HEK293 (cell line): ENCODE data around the gene PRG2.

Experiments
- CTCF ChIA-PET: fragments of 350-600 bp; formaldehyde crosslinking; extraction: SDS; loops from one replicate; lab custom pipeline; 2021; ENCODE audit warnings: antibody characterized with exemption; lab: Yijun Ruan, JAX
- POLR2A ChIA-PET: fragments of 300-600 bp; formaldehyde crosslinking; extraction: SDS; loops from one replicate; lab custom pipeline; 2020; ENCODE audit warnings: antibody characterized with exemption, inconsistent platforms; lab: Yijun Ruan, JAX
- H3K27ac ChIP-seq: fragments of 200-500 bp; sonication (Bioruptor generic); 2 replicates; pipeline ENCODE4 v1.5.1; 2014; ENCODE audit warnings: low read depth, low read length, control low read depth, inconsistent platforms; ENCODE audit errors: extremely low read depth
- H3K36me3 ChIP-seq, 2 experiments: fragments of 200-500 bp in 1 of 2; sonication (Bioruptor generic) in 1 of 2; 1 replicate in 1 of 2; 2 replicates in 1 of 2; pipeline ENCODE4 v1.5.1; 2014 to 2017; ENCODE audit warnings: inconsistent platforms in 2 of 2, low read length in 2 of 2; ENCODE audit not compliant: control insufficient read depth in 2 of 2, insufficient read depth in 1 of 2
- H3K4me1 ChIP-seq: fragments of 200-500 bp; sonication (Bioruptor generic); 2 replicates; pipeline ENCODE4 v1.5.1; 2014; ENCODE audit warnings: mild to moderate bottlenecking, low read length, inconsistent platforms; ENCODE audit not compliant: control insufficient read depth, insufficient read depth
- H3K4me3 ChIP-seq: 2 replicates; pipeline ENCODE4 v1.5.1; 2011; ENCODE audit warnings: low read depth, mild to moderate bottlenecking, control low read depth, low read length, moderate library complexity
- H3K9me3 ChIP-seq: fragments of 200-500 bp; sonication (Bioruptor generic); 2 replicates; pipeline ENCODE4 v1.5.1; 2014; ENCODE audit warnings: low read depth, low read length, inconsistent platforms; ENCODE audit not compliant: control insufficient read depth, insufficient read depth
- GLI2 ChIP-seq: fragments of 450-650 bp; formaldehyde crosslinking; IDR thresholded peaks from 2 replicates; pipeline ENCODE4; 2017; ENCODE audit warnings: missing biosample characterization, missing genetic modification characterization, low read depth, borderline replicate concordance
- KLF7 ChIP-seq: fragments of 450-650 bp; formaldehyde crosslinking; IDR thresholded peaks from 2 replicates; pipeline ENCODE4 v1.5.1; 2016; ENCODE audit warnings: missing biosample characterization, missing genetic modification characterization, borderline replicate concordance
- RBAK ChIP-seq: fragments of 450-650 bp; formaldehyde crosslinking; IDR thresholded peaks from 2 replicates; pipeline ENCODE4 v1.5.1; 2016; ENCODE audit warnings: missing biosample characterization, missing genetic modification characterization
- ZBTB7A ChIP-seq: fragments of 450-650 bp; formaldehyde crosslinking; IDR thresholded peaks from 2 replicates; pipeline ENCODE4 v1.5.1; 2016; ENCODE audit warnings: low read depth, missing biosample characterization, missing genetic modification characterization
- ZFP41 ChIP-seq: fragments of 450-650 bp; formaldehyde crosslinking; IDR thresholded peaks from 2 replicates; pipeline ENCODE4 v1.5.1; 2016; ENCODE audit warnings: missing biosample characterization, missing genetic modification characterization, borderline replicate concordance
- ZNF132 ChIP-seq: fragments of 450-650 bp; formaldehyde crosslinking; IDR thresholded peaks from 2 replicates; pipeline ENCODE4 v1.5.1; 2017; ENCODE audit warnings: missing biosample characterization, missing genetic modification characterization, borderline replicate concordance
- ZNF155 ChIP-seq: fragments of 450-650 bp; formaldehyde crosslinking; IDR thresholded peaks from 2 replicates; pipeline ENCODE4 v1.5.1; 2016; ENCODE audit warnings: missing biosample characterization, missing genetic modification characterization
- ZNF202 ChIP-seq: fragments of 450-650 bp; formaldehyde crosslinking; IDR thresholded peaks from 2 replicates; pipeline ENCODE4 v1.5.1; 2016; ENCODE audit warnings: missing biosample characterization, missing genetic modification characterization, borderline replicate concordance
- ZNF561 ChIP-seq: fragments of 450-650 bp; IDR thresholded peaks from 2 replicates; pipeline ENCODE4 v1.5.1; 2018; ENCODE audit warnings: missing biosample characterization, missing genetic modification characterization, borderline replicate concordance
- ZNF596 ChIP-seq: fragments of 450-650 bp; IDR thresholded peaks from 2 replicates; pipeline ENCODE4 v1.5.0; 2018; ENCODE audit warnings: missing biosample characterization, mild to moderate bottlenecking, missing genetic modification characterization, moderate library complexity
- ZNF76 ChIP-seq: fragments of 450-650 bp; formaldehyde crosslinking; IDR thresholded peaks from 2 replicates; pipeline ENCODE4; 2016; ENCODE audit warnings: low read depth, missing biosample characterization, missing genetic modification characterization, borderline replicate concordance
- ZNF776 ChIP-seq: fragments of 450-650 bp; formaldehyde crosslinking; IDR thresholded peaks from 2 replicates; pipeline ENCODE4 v1.5.0; 2017; ENCODE audit warnings: missing biosample characterization, missing genetic modification characterization, borderline replicate concordance
- TF ChIP-seq, protein P1 (sequence below): fragments of 450-650 bp; formaldehyde crosslinking; IDR thresholded peaks from 2 replicates; pipeline ENCODE4 v1.5.1; 2016; ENCODE audit warnings: missing biosample characterization, missing genetic modification characterization
- TF ChIP-seq, protein P2 (sequence below): fragments of 450-650 bp; formaldehyde crosslinking; IDR thresholded peaks from 2 replicates; pipeline ENCODE4 v1.5.1; 2017; ENCODE audit warnings: missing biosample characterization, mild to moderate bottlenecking, missing genetic modification characterization, moderate library complexity
- TF ChIP-seq, protein P3 (sequence below): fragments of 450-650 bp; formaldehyde crosslinking; IDR thresholded peaks from 2 replicates; pipeline ENCODE4 v1.5.1; 2016; ENCODE audit warnings: missing biosample characterization, missing genetic modification characterization
- TF ChIP-seq, protein P4 (sequence below): fragments of 450-650 bp; formaldehyde crosslinking; IDR thresholded peaks from 2 replicates; pipeline ENCODE4 v1.5.1; 2016; ENCODE audit warnings: missing biosample characterization, missing genetic modification characterization

The PRG2 gene

DNA sequence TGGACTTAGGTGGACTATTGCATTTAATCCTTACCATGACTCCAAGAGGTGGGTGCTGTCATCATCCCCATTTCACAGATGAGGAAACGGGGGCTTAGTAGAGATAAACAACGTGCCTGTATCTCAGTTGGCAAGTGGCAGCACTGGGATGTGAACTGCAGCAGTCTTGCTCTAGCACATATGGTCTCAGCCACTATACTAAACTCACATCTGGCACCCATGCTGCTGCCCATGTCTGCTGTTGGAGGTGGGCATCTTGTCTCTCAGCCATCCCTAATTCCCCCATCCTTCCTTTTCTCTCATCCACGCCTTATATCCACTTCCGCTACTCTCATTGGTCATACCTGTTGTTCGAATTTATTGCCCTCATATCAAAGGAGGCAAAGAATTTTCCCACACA, 13.3 kb downstream of the PRG2 start:
- H3K4me3 ChIP-seq: no peak overlapping the region
- TF ChIP-seq, protein P1, sequence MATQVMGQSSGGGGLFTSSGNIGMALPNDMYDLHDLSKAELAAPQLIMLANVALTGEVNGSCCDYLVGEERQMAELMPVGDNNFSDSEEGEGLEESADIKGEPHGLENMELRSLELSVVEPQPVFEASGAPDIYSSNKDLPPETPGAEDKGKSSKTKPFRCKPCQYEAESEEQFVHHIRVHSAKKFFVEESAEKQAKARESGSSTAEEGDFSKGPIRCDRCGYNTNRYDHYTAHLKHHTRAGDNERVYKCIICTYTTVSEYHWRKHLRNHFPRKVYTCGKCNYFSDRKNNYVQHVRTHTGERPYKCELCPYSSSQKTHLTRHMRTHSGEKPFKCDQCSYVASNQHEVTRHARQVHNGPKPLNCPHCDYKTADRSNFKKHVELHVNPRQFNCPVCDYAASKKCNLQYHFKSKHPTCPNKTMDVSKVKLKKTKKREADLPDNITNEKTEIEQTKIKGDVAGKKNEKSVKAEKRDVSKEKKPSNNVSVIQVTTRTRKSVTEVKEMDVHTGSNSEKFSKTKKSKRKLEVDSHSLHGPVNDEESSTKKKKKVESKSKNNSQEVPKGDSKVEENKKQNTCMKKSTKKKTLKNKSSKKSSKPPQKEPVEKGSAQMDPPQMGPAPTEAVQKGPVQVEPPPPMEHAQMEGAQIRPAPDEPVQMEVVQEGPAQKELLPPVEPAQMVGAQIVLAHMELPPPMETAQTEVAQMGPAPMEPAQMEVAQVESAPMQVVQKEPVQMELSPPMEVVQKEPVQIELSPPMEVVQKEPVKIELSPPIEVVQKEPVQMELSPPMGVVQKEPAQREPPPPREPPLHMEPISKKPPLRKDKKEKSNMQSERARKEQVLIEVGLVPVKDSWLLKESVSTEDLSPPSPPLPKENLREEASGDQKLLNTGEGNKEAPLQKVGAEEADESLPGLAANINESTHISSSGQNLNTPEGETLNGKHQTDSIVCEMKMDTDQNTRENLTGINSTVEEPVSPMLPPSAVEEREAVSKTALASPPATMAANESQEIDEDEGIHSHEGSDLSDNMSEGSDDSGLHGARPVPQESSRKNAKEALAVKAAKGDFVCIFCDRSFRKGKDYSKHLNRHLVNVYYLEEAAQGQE: no peak
- TF ChIP-seq ZNF561 (tag by site-specific recombination) (no peak), ZBTB7A (tag by site-specific recombination) (no peak), ZNF132 (no peak), GLI2 (tag by site-specific recombination) (no peak)
- TF ChIP-seq, protein P2, sequence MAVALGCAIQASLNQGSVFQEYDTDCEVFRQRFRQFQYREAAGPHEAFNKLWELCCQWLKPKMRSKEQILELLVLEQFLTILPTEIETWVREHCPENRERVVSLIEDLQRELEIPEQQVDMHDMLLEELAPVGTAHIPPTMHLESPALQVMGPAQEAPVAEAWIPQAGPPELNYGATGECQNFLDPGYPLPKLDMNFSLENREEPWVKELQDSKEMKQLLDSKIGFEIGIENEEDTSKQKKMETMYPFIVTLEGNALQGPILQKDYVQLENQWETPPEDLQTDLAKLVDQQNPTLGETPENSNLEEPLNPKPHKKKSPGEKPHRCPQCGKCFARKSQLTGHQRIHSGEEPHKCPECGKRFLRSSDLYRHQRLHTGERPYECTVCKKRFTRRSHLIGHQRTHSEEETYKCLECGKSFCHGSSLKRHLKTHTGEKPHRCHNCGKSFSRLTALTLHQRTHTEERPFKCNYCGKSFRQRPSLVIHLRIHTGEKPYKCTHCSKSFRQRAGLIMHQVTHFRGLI (tag by site-specific recombination): no peak
- TF ChIP-seq, all 188 proteins: peak for 0
- H3K36me3 ChIP-seq: no peaks in the 10 kb centered on the region
- H3K27ac ChIP-seq: no peak overlapping the region
- no peaks in the 10 kb centered on the region for H3K9me3 ChIP-seq
- POLR2A ChIA-PET: no interaction called here
- CTCF ChIA-PET: no interaction called here
- no peaks in the 10 kb centered on the region for H3K4me1 ChIP-seq

DNA sequence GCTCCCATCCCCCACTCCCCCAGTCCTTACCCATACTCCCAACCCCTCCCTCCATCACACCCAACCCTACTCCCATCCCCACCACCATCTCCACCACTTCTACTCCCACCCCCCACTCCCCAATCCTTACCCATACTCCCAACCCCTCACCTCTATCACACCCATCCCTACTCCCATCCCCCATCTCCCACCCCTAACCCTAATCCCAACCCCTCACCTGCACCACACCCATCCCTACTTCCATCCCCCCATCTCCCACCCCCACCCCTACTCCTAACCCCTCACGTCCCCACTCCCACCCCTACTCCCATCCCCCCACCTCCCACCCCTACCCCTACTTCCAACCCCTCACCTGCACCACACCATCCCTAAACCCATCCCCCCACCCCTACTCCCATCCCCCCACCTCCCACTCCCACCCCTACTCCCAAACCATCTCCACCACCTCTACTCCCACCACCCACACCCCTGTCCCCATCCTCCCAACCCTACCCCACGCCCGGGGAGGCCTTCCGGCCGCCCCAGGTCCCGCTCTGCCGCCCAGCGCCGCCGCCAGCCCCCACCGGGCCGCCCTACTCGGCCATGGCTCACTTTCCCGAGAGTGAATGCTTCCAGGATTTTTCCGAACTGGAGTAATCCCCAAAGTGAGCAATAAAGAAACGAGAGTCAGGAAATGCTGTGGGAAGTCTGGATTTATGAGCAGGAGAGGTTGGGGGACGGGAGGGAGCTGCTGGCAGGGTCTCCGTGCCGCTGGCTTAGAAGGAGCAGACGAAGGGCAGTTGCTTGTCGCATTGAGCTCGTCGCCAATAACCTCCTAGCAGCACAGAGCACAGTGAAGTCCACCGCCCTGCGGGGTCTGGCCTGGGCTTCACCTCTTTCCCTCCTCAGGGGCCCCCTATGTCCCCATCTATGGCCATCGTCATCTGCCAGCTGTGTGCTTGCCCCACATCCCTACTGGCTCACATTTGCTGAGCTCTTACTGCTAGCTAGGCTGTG, 14.1 kb downstream of the PRG2 start:
- Histone ChIP-seq H3K4me1 (no peaks in the 10 kb centered on the region), H3K27ac (no peak overlapping the region), H3K9me3 (no peaks in the 10 kb centered on the region), H3K4me3 (no peak overlapping the region), H3K36me3 (no peaks in the 10 kb centered on the region)
- ChIA-PET CTCF (no interaction called here), POLR2A (no interaction called here)
- TF ChIP-seq ZNF155 (tag by site-specific recombination) (no peak), KLF7 (tag by site-specific recombination) (no peak), ZNF596 (tag by site-specific recombination) (no peak), ZNF202 (no peak), ZFP41 (tag by site-specific recombination) (no peak), ZNF776 (tag by site-specific recombination) (no peak), ZNF76 (no peak), RBAK (tag by site-specific recombination) (no peak)
- TF ChIP-seq, protein P3, sequence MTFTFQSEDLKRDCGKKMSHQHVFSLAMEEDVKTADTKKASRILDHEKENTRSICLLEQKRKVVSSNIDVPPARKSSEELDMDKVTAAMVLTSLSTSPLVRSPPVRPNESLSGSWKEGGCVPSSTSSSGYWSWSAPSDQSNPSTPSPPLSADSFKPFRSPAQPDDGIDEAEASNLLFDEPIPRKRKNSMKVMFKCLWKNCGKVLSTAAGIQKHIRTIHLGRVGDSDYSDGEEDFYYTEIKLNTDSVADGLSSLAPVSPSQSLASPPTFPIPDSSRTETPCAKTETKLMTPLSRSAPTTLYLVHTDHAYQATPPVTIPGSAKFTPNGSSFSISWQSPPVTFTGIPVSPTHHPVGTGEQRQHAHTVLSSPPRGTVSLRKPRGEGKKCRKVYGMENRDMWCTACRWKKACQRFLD: no peak
- TF ChIP-seq, protein P4, sequence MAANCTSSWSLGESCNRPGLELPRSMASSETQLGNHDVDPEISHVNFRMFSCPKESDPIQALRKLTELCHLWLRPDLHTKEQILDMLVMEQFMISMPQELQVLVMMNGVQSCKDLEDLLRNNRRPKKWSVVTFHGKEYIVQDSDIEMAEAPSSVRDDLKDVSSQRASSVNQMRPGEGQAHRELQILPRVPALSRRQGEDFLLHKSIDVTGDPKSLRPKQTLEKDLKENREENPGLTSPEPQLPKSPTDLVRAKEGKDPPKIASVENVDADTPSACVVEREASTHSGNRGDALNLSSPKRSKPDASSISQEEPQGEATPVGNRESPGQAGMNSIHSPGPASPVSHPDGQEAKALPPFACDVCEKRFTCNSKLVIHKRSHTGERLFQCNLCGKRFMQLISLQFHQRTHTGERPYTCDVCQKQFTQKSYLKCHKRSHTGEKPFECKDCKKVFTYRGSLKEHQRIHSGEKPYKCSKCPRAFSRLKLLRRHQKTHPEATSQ (tag by site-specific recombination): no peak
